HS-27A (cell line): ENCODE measurements around the gene ESPNL.
"Not testable (repeated sequence)": the region's sequence is repeated elsewhere in the genome, so short reads cannot be mapped to it uniquely, and the experiment has no call there.

Experiments
- DNase-seq: peaks from one replicate; pipeline ENCODE4 v3.0.0-alpha.2; 2012; ENCODE audit warnings: low read depth, missing footprints

Gene ESPNL

GRCh38 chr2:238100049-238100820 lies at the start of gene ESPNL:
Gene ESPNL (plus strand): TSS chr2:238100340. CDS start chr2:238100420, 80 bp downstream.
- no peak for DNase-seq

GRCh38 chr2:238053191-238053776 lies 46.9 kb upstream of the ESPNL start:
- DNase-seq: no peak

GRCh38 chr2:238055841-238056240 lies 44.3 kb upstream of the ESPNL start:
- DNase-seq: no peak

- DNase-seq: not testable (repeated sequence)
Observed at GRCh38 chr2:238057696-238058575, 42.2 kb upstream of the ESPNL start.

- no peak for DNase-seq
Observed at GRCh38 chr2:238059505-238059904, 40.6 kb upstream of the ESPNL start.

GRCh38 chr2:238060096-238060541 lies 40.0 kb upstream of the ESPNL start:
- no peak for DNase-seq

GRCh38 chr2:238060542-238061314 lies 39.4 kb upstream of the ESPNL start, which contains the start of gene SCLY:
Gene SCLY (plus strand): TSS chr2:238061001. CDS start chr2:238061055, 54 bp downstream.
- peak; percentile 50 for DNase-seq

GRCh38 chr2:238061315-238062202 lies 38.6 kb upstream of the ESPNL start:
- DNase-seq: no peak

- DNase-seq: no peak
Observed at GRCh38 chr2:238063414-238064189, 36.5 kb upstream of the ESPNL start.

- no peak for DNase-seq
Observed at GRCh38 chr2:238064376-238064775, 35.8 kb upstream of the ESPNL start.

GRCh38 chr2:238065071-238065846 lies 34.9 kb upstream of the ESPNL start:
- no peak for DNase-seq

- no peak for DNase-seq
Observed at GRCh38 chr2:238066218-238066617, 33.9 kb upstream of the ESPNL start.

GRCh38 chr2:238066718-238067117 lies 33.4 kb upstream of the ESPNL start:
- DNase-seq: not testable (repeated sequence)

- no peak for DNase-seq
Observed at GRCh38 chr2:238067939-238068338, 32.2 kb upstream of the ESPNL start.

GRCh38 chr2:238069021-238069709 lies 31.0 kb upstream of the ESPNL start:
- DNase-seq: no peak

GRCh38 chr2:238069877-238070276 lies 30.3 kb upstream of the ESPNL start:
- no peak for DNase-seq

GRCh38 chr2:238075397-238075796 lies 24.7 kb upstream of the ESPNL start:
- no peak for DNase-seq

- no peak for DNase-seq
Observed at GRCh38 chr2:238077292-238077691, 22.8 kb upstream of the ESPNL start.
